GM19025 (cell line): ENCODE data around the gene RORC.
"Not testable (repeated sequence)": the region's sequence is repeated elsewhere in the genome, so short reads cannot be mapped to it uniquely, and the experiment has no call there.

Source experiments
- ATAC-seq: cut with Tn5 transposase; IDR thresholded peaks from one replicate; pipeline ENCODE4 v1.9.1; 2021; ENCODE audit warnings: mild to moderate bottlenecking, low read depth, moderate library complexity; ENCODE audit not compliant: unreplicated experiment

RORC gene

GRCh38 chr1:151809290-151809984 is 22.2 kb downstream of the RORC start:
- ATAC-seq, result no peak

GRCh38 chr1:151807766-151808165 is 23.8 kb downstream of the RORC start:
- ATAC-seq, result no peak

- no peak for ATAC-seq
Measured at GRCh38 chr1:151807131-151807530, 24.5 kb downstream of the RORC start.

- no peak for ATAC-seq
Measured at GRCh38 chr1:151806170-151806569, 25.4 kb downstream of the RORC start.

- no peak for ATAC-seq
Measured at GRCh38 chr1:151805066-151805820, 26.4 kb downstream of the RORC start, which contains the start of gene LINGO4. LINGO4 (minus strand) TSS chr1:151805419; CDS start chr1:151802704, 2,715 bp downstream.

GRCh38 chr1:151803915-151804314 is 27.7 kb downstream of the RORC start:
- no peak for ATAC-seq

GRCh38 chr1:151803164-151803563 is 28.4 kb downstream of the RORC start:
- ATAC-seq, result no peak

GRCh38 chr1:151802372-151802771 is 29.2 kb downstream of the RORC start:
- no peak for ATAC-seq

GRCh38 chr1:151801846-151802245 is 29.8 kb downstream of the RORC start:
- no peak for ATAC-seq

GRCh38 chr1:151801310-151801820 is 30.2 kb downstream of the RORC start:
- ATAC-seq, result no peak

- no peak for ATAC-seq
Measured at GRCh38 chr1:151800830-151801229, 30.8 kb downstream of the RORC start.

GRCh38 chr1:151799179-151800022 is 32.2 kb downstream of the RORC start:
- ATAC-seq, result no peak

- no peak for ATAC-seq
Measured at GRCh38 chr1:151798571-151798970, 33.0 kb downstream of the RORC start.

GRCh38 chr1:151790940-151791651 is 40.5 kb downstream of the RORC start:
- no peak for ATAC-seq

GRCh38 chr1:151790071-151790939 is 41.3 kb downstream of the RORC start, which contains the start of gene TDRKH:
TDRKH (minus strand) TSS chr1:151790500; CDS start chr1:151783022, 7,478 bp downstream.
- peak; percentile 95 for ATAC-seq

GRCh38 chr1:151787689-151788088 is 43.9 kb downstream of the RORC start:
- ATAC-seq, result no peak

GRCh38 chr1:151783796-151784195 is 47.8 kb downstream of the RORC start:
- ATAC-seq, result no peak

- no peak for ATAC-seq
Measured at GRCh38 chr1:151782741-151783140, 48.9 kb downstream of the RORC start.

- ATAC-seq, result not testable (repeated sequence)
Measured at GRCh38 chr1:151782026-151782425, 49.6 kb downstream of the RORC start.
